SK-N-SH treated with all-trans-retinoic acid at 6 μM for 48 hours (cell line): ENCODE results near the gene TMEM174.

Experiments used
- ARNTL ChIP-seq: fragments of 450-650 bp; formaldehyde crosslinking; IDR thresholded peaks from 2 replicates; pipeline ENCODE4 v1.5.0; 2020; ENCODE audit warnings: low read depth, mild to moderate bottlenecking, moderate library complexity, borderline replicate concordance
- CSRNP3 ChIP-seq: fragments of 250-450 bp; sonication (Bioruptor Pico); IDR thresholded peaks from 2 replicates; pipeline ENCODE4 v1.5.1; 2021; ENCODE audit warnings: mild to moderate bottlenecking, moderate library complexity
- PATZ1 ChIP-seq: fragments of 250-450 bp; sonication (Bioruptor Pico); IDR thresholded peaks from 2 replicates; pipeline ENCODE4 v1.8.0; 2020; ENCODE audit warnings: mild to moderate bottlenecking, moderate library complexity, borderline replicate concordance
- TCF4 ChIP-seq: fragments of 250-450 bp; sonication (Bioruptor Pico); IDR thresholded peaks from 2 replicates; pipeline ENCODE4 v1.8.0; 2021; ENCODE audit warnings: mild to moderate bottlenecking, moderate library complexity, borderline replicate concordance
- TSHZ2 ChIP-seq: fragments of 250-450 bp; sonication (Bioruptor Pico); IDR thresholded peaks from 2 replicates; pipeline ENCODE4 v1.5.0; 2020; ENCODE audit warnings: mild to moderate bottlenecking, moderate library complexity
- ZFP30 ChIP-seq: fragments of 450-650 bp; formaldehyde crosslinking; IDR thresholded peaks from 2 replicates; pipeline ENCODE4 v1.5.0; 2022; ENCODE audit warnings: mild to moderate bottlenecking, moderate library complexity
- ZNF70 ChIP-seq: fragments of 450-650 bp; formaldehyde crosslinking; IDR thresholded peaks from 2 replicates; pipeline ENCODE4 v1.5.0; 2020; ENCODE audit warnings: mild to moderate bottlenecking, moderate library complexity

- no peak for TF ChIP-seq TCF4 (CRISPR knock-in tag)
- TF ChIP-seq ARNTL: no peak
- no peak for TF ChIP-seq TSHZ2
- no peak for TF ChIP-seq CSRNP3 (CRISPR knock-in tag)
- no peak for TF ChIP-seq ZFP30 (CRISPR knock-in tag)
- no peak for TF ChIP-seq PATZ1 (CRISPR knock-in tag)
- no peak for TF ChIP-seq ZNF70 (CRISPR knock-in tag)
Measured at GRCh38 chr5:73188764-73189531, 16.0 kb downstream of the TMEM174 start.
